ENCODE data around the gene NDUFAF8.

The NDUFAF8 gene

DNA sequence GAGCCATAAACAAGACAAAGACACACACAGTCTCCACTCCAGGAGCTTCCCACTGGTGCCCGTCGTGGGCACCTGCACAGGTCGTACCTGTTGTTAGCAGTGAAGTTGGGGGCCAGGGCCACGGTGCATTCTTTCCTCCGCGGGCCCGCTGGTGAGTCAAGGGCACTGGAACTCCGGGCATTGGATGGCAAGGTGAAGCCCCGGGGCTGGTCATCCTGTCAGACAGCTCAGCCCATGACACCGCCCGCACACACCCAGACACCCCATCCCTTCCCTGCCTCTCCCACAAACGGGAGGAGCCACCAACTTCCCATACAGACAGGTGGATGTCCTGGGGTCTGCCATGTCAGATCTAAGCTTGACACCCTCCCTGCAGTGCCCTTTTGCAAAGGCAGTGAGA, 32.5 kb upstream of the NDUFAF8 start:
- Histone ChIP-seq H3K4me3 (ENCODE audit: severe bottlenecking) (no peak overlapping the region), H3K36me3 (ENCODE audit: low read depth) (peaks cover 7% of the 10 kb centered on the region), H3K4me1 (ENCODE audit: insufficient read depth, poor library complexity, severe bottlenecking) (no peaks in the 10 kb centered on the region), H3K27ac (ENCODE audit: poor library complexity, severe bottlenecking) (no peak overlapping the region), H3K9me3 (ENCODE audit: severe bottlenecking) (no peaks in the 10 kb centered on the region), H3K27me3 (ENCODE audit: insufficient read depth, poor library complexity, severe bottlenecking) (no peaks in the 10 kb centered on the region)
- TF ChIP-seq, protein P1, sequence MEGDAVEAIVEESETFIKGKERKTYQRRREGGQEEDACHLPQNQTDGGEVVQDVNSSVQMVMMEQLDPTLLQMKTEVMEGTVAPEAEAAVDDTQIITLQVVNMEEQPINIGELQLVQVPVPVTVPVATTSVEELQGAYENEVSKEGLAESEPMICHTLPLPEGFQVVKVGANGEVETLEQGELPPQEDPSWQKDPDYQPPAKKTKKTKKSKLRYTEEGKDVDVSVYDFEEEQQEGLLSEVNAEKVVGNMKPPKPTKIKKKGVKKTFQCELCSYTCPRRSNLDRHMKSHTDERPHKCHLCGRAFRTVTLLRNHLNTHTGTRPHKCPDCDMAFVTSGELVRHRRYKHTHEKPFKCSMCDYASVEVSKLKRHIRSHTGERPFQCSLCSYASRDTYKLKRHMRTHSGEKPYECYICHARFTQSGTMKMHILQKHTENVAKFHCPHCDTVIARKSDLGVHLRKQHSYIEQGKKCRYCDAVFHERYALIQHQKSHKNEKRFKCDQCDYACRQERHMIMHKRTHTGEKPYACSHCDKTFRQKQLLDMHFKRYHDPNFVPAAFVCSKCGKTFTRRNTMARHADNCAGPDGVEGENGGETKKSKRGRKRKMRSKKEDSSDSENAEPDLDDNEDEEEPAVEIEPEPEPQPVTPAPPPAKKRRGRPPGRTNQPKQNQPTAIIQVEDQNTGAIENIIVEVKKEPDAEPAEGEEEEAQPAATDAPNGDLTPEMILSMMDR (IDR thresholded peaks at IDR 0.05; ENCODE audit: poor library complexity, severe bottlenecking), result no peak
- no peak for ATAC-seq (ENCODE audit: low read depth)
- no peak for DNase-seq (ENCODE audit: low spot score)

DNA sequence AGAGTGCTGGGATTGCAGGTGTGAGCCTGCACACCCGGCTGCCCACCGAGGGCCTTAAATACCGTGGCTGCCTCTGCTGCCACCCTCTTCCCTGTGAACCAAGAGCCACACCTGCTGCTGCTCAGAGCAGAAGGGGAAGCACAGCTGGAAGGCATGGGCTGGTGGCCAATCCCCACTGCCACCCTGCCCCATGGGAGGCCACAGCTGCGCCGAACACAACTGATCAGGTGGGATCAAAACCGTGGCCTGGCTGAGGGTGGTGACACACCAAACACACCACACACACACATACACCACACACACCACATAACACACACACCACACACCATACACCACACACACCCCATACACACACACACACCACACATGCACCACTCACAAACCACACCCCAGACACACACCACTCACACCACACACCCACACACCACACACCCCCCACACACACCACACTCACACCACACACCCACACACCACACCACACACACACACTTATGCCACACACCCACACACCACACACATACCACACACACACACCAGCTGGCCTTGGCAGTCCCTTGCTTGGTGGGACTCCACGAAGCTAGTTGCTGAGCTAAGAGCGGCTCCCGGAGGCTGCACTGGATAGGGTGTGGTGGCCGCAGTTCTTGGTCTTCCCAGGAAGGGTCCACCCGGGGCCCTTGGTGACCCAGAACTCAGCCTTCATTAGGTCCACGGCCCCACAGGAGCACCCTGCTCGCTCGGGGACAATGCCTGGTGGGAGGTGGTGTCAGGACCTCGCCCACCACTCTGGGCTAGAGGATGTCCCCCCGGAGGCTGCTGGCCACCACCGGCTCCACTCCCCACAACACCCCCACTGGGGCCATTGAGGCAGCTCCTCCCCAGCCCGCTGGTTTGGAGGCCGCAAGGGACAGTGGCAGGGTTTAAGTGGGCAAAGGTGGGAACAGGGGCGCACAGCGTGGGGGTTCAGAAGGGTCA, 31.2 kb upstream of the NDUFAF8 start:
- TF ChIP-seq, protein P1 (IDR thresholded peaks at IDR 0.05; ENCODE audit: poor library complexity, severe bottlenecking), result no peak
- no peaks in the 10 kb centered on the region for H3K9me3 ChIP-seq (ENCODE audit: severe bottlenecking)
- ATAC-seq (ENCODE audit: low read depth) (peak; percentile 45; the same call in 2 of the 3 replicates), DNase-seq (ENCODE audit: low spot score) (no peak)
- H3K27me3 ChIP-seq (ENCODE audit: insufficient read depth, poor library complexity, severe bottlenecking), result no peaks in the 10 kb centered on the region
- no peak overlapping the region for H3K27ac ChIP-seq (ENCODE audit: poor library complexity, severe bottlenecking)
- H3K4me3 ChIP-seq (ENCODE audit: severe bottlenecking), result no peak overlapping the region
- H3K4me1 ChIP-seq (ENCODE audit: insufficient read depth, poor library complexity, severe bottlenecking), result no peaks in the 10 kb centered on the region
- 0 out of 2 replicates have a peak, but pooled peaks cover 6% of the 10 kb centered on the region for H3K36me3 ChIP-seq (ENCODE audit: low read depth)

DNA sequence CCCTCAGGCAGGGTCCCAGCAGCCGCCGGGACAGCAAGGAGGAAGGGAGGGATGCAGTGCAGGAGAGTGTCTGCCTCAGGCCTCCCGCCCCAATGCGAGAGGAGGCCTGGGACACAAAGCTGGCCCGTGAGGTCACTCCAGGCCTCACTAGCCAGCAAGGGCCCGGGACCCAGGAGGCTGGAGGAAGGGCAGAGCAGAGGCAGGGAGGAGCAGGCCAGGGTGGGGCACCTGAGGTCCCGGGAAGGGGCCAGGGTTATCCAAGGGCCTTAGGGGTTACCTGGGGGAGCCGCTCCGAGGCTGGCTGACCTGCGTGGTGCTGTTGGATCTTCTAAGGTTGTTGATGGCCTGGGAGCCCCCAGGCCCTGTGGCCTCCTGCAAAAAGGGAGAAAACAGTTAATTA, 30.5 kb upstream of the NDUFAF8 start:
- DNase-seq (ENCODE audit: low spot score) (no peak), ATAC-seq (ENCODE audit: low read depth) (no peak)
- Histone ChIP-seq H3K27ac (ENCODE audit: poor library complexity, severe bottlenecking) (no peak overlapping the region), H3K27me3 (ENCODE audit: insufficient read depth, poor library complexity, severe bottlenecking) (no peaks in the 10 kb centered on the region), H3K4me3 (ENCODE audit: severe bottlenecking) (no peak overlapping the region), H3K36me3 (ENCODE audit: low read depth) (peaks cover 6% of the 10 kb centered on the region; the same call in 1 of the 2 replicates), H3K9me3 (ENCODE audit: severe bottlenecking) (no peaks in the 10 kb centered on the region), H3K4me1 (ENCODE audit: insufficient read depth, poor library complexity, severe bottlenecking) (no peaks in the 10 kb centered on the region)
- TF ChIP-seq, protein P1 (IDR thresholded peaks at IDR 0.05; ENCODE audit: poor library complexity, severe bottlenecking), result no peak

DNA sequence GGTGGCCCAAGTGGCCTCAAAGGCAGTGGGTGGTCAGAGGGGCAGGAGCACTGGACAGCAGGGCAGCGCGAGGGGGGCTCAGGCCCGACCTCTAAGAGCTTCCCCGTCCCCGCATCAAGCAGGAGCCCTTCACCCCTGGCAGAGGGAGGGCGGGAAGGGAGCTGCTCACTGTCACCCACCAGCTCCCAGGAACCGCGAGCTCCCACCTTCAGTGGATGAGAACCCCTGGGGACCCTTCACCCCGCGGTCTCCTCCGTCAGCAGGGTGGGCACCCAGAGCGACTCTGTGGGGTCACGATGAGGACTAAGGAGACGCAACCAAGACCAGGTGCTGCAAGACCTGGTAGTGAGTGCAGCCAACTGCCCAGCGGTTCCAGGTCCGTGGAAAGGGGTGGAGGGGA, 30.0 kb upstream of the NDUFAF8 start:
- no peak for ATAC-seq (ENCODE audit: low read depth)
- Histone ChIP-seq H3K36me3 (ENCODE audit: low read depth) (peaks cover 11% of the 10 kb centered on the region), H3K27me3 (ENCODE audit: insufficient read depth, poor library complexity, severe bottlenecking) (no peaks in the 10 kb centered on the region), H3K4me3 (ENCODE audit: severe bottlenecking) (no peak overlapping the region), H3K9me3 (ENCODE audit: severe bottlenecking) (no peaks in the 10 kb centered on the region), H3K27ac (ENCODE audit: poor library complexity, severe bottlenecking) (no peak overlapping the region), H3K4me1 (ENCODE audit: insufficient read depth, poor library complexity, severe bottlenecking) (no peaks in the 10 kb centered on the region)
- no peak for DNase-seq (ENCODE audit: low spot score)
- TF ChIP-seq, protein P1 (IDR thresholded peaks at IDR 0.05; ENCODE audit: poor library complexity, severe bottlenecking), result no peak

DNA sequence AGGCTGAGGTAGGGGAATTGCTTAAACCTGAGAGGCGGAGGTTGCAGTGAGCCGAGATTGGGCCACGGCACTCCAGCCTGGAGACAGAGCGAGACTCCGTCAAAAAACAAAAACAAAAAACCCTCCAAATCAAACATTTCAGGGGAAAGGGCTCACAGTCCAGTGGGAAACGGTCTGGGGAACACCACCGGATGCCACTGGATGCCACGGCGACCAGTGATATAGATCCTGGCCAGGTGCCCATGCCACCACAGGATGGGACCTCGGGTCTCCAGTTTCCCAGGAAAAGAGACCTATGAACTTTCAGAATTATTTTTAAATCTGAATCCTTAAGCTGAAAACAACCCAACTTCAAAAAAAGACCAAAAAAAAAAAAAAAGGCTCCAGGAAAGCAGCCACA, 28.7 kb upstream of the NDUFAF8 start:
- TF ChIP-seq, protein P1 (IDR thresholded peaks at IDR 0.05; ENCODE audit: poor library complexity, severe bottlenecking), result no peak
- no peak for ATAC-seq (ENCODE audit: low read depth)
- H3K27me3 ChIP-seq (ENCODE audit: insufficient read depth, poor library complexity, severe bottlenecking), result no peaks in the 10 kb centered on the region
- no peaks in the 10 kb centered on the region for H3K9me3 ChIP-seq (ENCODE audit: severe bottlenecking)
- peaks cover 8% of the 10 kb centered on the region for H3K36me3 ChIP-seq (ENCODE audit: low read depth)
- no peak overlapping the region for H3K27ac ChIP-seq (ENCODE audit: poor library complexity, severe bottlenecking)
- H3K4me1 ChIP-seq (ENCODE audit: insufficient read depth, poor library complexity, severe bottlenecking), result no peaks in the 10 kb centered on the region
- no peak for DNase-seq (ENCODE audit: low spot score)
- no peak overlapping the region for H3K4me3 ChIP-seq (ENCODE audit: severe bottlenecking)

Data from RWPE2 (cell line).